ENCODE measurements around the gene ZNF236. TPM values are rescaled to one million over a fixed set of nuclear protein-coding genes. Genes with fewer than 3 reads are reported as not detected.

ZNF236 gene
- total and polyA plus RNA-seq, 2 of the 13 experiments (the other 11 are each of a cell fraction or from before 2014, with no cell fraction given), result 3.0 to 7.2 TPM

GRCh38 chr18:76914314-76914713 lies 92.0 kb downstream of the ZNF236 start (continued):
- TF ChIP-seq FOXP1 (IDR thresholded peaks at IDR 0.05), result no peak
- no peak for TF ChIP-seq FOXP1 (CRISPR knock-in tag; IDR thresholded peaks at IDR 0.05)
- no peak for TF ChIP-seq KMT2A (CRISPR knock-in tag; IDR thresholded peaks at IDR 0.05)
- no peak for TF ChIP-seq ZNF589 (CRISPR knock-in tag; conservative IDR thresholded peaks at IDR 0.05)
- TF ChIP-seq TFDP2 (CRISPR knock-in tag; IDR thresholded peaks at IDR 0.05), result no peak
- no peak for TF ChIP-seq TFE3 (CRISPR knock-in tag; IDR thresholded peaks at IDR 0.05)

DNA sequence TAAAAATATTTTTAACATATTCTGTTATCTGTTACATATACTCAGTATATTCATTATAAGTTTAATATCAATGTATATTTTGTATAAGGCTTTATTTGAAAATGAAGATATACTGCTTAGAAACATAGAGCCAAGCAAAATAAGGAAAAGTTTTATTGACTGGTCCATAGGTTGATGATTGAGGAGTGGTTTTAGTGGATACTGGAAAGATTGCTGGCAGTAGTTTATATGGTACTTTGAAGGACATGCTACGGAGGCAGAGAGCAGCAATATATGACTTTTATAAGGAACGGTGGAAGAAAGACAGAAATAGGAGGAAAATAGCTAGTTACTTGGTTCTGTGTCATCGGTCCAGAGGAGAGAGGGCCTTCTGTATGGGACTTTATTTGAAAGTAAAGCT lies 92.4 kb downstream of the ZNF236 start:
- Histone ChIP-seq H3K9me3 (ENCODE audit: low read length) (no peaks in the 10 kb centered on the region), H2AFZ (ENCODE audit: low read length) (no peak overlapping the region), H3K36me3 (replicated peaks in 1 of 2; ENCODE audit: control insufficient read depth in 1 of 2, insufficient read depth in 2 of 2, low read length in 2 of 2) (peaks cover 13 to 69% of the 10 kb centered on the region in 2 experiments), H3K27ac (ENCODE audit: extremely low read length, insufficient read depth, low read length) (no peak overlapping the region), H3K4me1 (ENCODE audit: insufficient read depth, low read length) (no peaks in the 10 kb centered on the region), H4K20me1 (ENCODE audit: insufficient read depth, low read length) (no peaks in the 10 kb centered on the region), H3K79me2 (ENCODE audit: insufficient read depth, low read length) (no peaks in the 10 kb centered on the region), H3K4me2 (ENCODE audit: low read depth, low read length) (no peak overlapping the region), H3K27me3 (ENCODE audit: control insufficient read depth in 1 of 2, insufficient read depth in 2 of 2, low read length in 2 of 2) (no peaks in the 10 kb centered on the region), H3K9ac (ENCODE audit: insufficient read depth, low read depth, low read length) (no peak overlapping the region), H3K4me3 (replicated peaks in 1 of 3; ENCODE audit: insufficient read depth in 1 of 3, low read depth in 2 of 3, low read length in 3 of 3) (no peak overlapping the region)
- ChIA-PET CTCF (ENCODE audit: low intra/inter-chr PET ratio, low total read pairs) (no interaction called here), POLR2A (no interaction called here)
- WGBS (ENCODE audit: low lambda C conversion rate), result 82% methylated on average over 3 of the region's 3 CpGs
- intact Hi-C loops (cut with micrococcal nuclease; ENCODE audit: unreplicated experiment) (no loop called here), in situ Hi-C loops (cut with HindIII; ENCODE audit: extremely low pct_ligation_motif_present, low pct_unique_long_range_greater_than_20kb) (no loop called here)
- TF ChIP-seq ZNF792 (CRISPR knock-in tag; IDR thresholded peaks at IDR 0.05) (no peak), PHB2 (IDR thresholded peaks at IDR 0.05; ENCODE audit: partially characterized antibody) (no peak), ELF3 (CRISPR knock-in tag; IDR thresholded peaks at IDR 0.05) (no peak), SMYD3 (CRISPR knock-in tag; IDR thresholded peaks at IDR 0.05) (no peak), KMT2A (CRISPR knock-in tag; IDR thresholded peaks at IDR 0.05) (no peak), YEATS2 (CRISPR knock-in tag; IDR thresholded peaks at IDR 0.05; ENCODE audit: borderline replicate concordance) (no peak), ZNF816 (CRISPR knock-in tag; IDR thresholded peaks at IDR 0.05; ENCODE audit: borderline replicate concordance) (no peak)
- TF ChIP-seq, protein P1, sequence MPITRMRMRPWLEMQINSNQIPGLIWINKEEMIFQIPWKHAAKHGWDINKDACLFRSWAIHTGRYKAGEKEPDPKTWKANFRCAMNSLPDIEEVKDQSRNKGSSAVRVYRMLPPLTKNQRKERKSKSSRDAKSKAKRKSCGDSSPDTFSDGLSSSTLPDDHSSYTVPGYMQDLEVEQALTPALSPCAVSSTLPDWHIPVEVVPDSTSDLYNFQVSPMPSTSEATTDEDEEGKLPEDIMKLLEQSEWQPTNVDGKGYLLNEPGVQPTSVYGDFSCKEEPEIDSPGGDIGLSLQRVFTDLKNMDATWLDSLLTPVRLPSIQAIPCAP (CRISPR knock-in tag; IDR thresholded peaks at IDR 0.05; ENCODE audit: low read depth), result no peak
- ATAC-seq, result no peak
- no peak for DNase-seq (ENCODE audit: low spot score)
- no peak for FAIRE-seq
- no TSS peak for BruUV-seq (replicated peaks)
